Chondrocyte (in vitro differentiated cells): ENCODE results near the gene MEI1. TPM values are rescaled to one million over a fixed set of nuclear protein-coding genes. Genes with fewer than 3 reads are reported as not detected.

Experiments used
- DNase-seq: peaks from one replicate; pipeline ENCODE4 v3.0.0; 2021; ENCODE audit warnings: mixed read lengths, low spot score
- H3K27ac Mint-ChIP-seq: one replicate; pipeline ENCODE4 v1.8.0; 2021; ENCODE audit warnings: mild to moderate bottlenecking, moderate library complexity, mixed read lengths; ENCODE audit not compliant: unreplicated experiment
- H3K27me3 Mint-ChIP-seq: 2 replicates; pipeline ENCODE4 v1.8.0; 2021; ENCODE audit warnings: low read depth, mixed read lengths
- H3K36me3 Mint-ChIP-seq: 2 replicates; pipeline ENCODE4 v1.8.0; 2021; ENCODE audit warnings: low read depth, mixed read lengths
- H3K4me1 Mint-ChIP-seq: 2 replicates; pipeline ENCODE4 v1.8.0; 2021; ENCODE audit warnings: low read depth, mild to moderate bottlenecking, mixed read lengths
- H3K4me3 Mint-ChIP-seq: one replicate; pipeline ENCODE4 v1.8.0; 2021; ENCODE audit warnings: mild to moderate bottlenecking, moderate library complexity, mixed read lengths; ENCODE audit not compliant: unreplicated experiment
- H3K9me3 Mint-ChIP-seq: 2 replicates; pipeline ENCODE4 v1.8.0; 2021; ENCODE audit warnings: low read depth, mixed read lengths
- total RNA-seq: library from RNA; stranded (reverse); gene quantifications from 3 replicates; pipeline ENCODE4 v1.2.1, GENCODE V29; 2021
- TF ChIP-seq, protein P1 (sequence below): fragments of 200-600 bp; sonication (generic); IDR thresholded peaks from 2 replicates; pipeline ENCODE4 v1.5.0; 2021; ENCODE audit warnings: antibody characterized with exemption, mild to moderate bottlenecking, moderate library complexity

Gene MEI1
- total RNA-seq, 1 donor from 2014 or later, result 0.40 TPM

DNA sequence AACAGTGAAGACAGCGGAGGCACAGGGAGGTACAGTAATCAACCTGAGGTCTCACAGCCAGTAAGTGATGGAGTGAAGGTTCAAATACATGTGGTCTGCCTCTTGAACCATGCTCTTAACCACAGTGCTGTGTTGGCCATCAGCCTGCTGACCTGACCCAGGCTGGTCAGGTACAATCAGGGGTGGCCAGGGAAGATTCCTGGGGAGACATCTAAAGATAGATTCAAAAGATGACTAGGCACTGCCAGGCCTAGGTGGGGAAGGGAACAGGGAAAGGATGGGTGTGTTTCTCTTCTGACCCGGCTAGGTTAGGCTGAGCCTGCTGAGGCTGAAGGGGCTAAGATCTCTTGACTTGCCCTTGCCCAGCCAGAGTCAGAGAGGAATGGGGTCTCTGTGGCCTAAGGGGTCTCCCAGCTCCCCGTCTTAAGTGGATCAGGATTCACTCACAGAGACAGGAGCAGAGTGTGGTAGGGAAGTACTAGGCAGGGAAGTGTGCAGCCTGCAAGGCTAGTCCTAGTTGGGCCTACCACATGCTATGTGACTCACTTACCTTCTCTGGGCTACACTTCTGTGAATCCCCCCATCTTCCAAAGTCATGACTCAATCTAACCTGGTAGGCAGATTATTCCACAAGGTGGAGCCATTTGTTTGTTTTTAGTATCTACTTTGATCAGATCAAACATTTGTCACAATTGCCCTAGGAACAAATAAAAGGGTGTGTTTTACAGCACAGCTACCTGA, 123.2 kb downstream of the MEI1 start:
- TF ChIP-seq, protein P1, sequence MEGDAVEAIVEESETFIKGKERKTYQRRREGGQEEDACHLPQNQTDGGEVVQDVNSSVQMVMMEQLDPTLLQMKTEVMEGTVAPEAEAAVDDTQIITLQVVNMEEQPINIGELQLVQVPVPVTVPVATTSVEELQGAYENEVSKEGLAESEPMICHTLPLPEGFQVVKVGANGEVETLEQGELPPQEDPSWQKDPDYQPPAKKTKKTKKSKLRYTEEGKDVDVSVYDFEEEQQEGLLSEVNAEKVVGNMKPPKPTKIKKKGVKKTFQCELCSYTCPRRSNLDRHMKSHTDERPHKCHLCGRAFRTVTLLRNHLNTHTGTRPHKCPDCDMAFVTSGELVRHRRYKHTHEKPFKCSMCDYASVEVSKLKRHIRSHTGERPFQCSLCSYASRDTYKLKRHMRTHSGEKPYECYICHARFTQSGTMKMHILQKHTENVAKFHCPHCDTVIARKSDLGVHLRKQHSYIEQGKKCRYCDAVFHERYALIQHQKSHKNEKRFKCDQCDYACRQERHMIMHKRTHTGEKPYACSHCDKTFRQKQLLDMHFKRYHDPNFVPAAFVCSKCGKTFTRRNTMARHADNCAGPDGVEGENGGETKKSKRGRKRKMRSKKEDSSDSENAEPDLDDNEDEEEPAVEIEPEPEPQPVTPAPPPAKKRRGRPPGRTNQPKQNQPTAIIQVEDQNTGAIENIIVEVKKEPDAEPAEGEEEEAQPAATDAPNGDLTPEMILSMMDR, result peak; percentile 81
- no peaks in the 10 kb centered on the region for H3K27me3 Mint-ChIP-seq
- no peaks in the 10 kb centered on the region for H3K9me3 Mint-ChIP-seq
- peaks cover 2% of the 10 kb centered on the region for H3K36me3 Mint-ChIP-seq
- no peak overlapping the region for H3K4me3 Mint-ChIP-seq
- H3K4me1 Mint-ChIP-seq, result peaks cover 36% of the 10 kb centered on the region
- peak; percentile 18 for DNase-seq
- no peak overlapping the region for H3K27ac Mint-ChIP-seq

DNA sequence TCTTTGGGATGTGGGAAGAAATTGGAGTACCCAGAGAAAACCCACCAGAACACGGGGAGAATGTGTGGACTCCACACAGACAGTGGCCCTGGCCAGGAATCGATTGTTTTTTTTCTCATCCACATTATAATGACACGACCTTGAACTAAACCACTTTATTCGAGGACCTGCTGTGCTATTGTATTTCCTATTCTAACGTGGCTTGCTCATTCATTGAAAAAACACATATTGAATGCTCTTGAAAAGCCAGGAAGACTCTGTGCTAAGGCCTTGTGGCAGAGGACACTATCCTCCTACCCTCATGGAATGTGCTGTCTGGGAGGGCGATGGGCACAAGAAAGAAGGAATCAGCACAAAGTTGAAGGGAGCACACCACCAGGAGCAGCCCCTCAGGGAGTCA, 124.5 kb downstream of the MEI1 start:
- H3K36me3 Mint-ChIP-seq, result no peaks in the 10 kb centered on the region
- H3K4me3 Mint-ChIP-seq, result no peak overlapping the region
- no peak for DNase-seq
- peak overlapping the region; percentile 24 for H3K27ac Mint-ChIP-seq
- peaks cover 36% of the 10 kb centered on the region for H3K4me1 Mint-ChIP-seq
- TF ChIP-seq, protein P1, result no peak
- H3K9me3 Mint-ChIP-seq, result no peaks in the 10 kb centered on the region
- no peaks in the 10 kb centered on the region for H3K27me3 Mint-ChIP-seq

DNA sequence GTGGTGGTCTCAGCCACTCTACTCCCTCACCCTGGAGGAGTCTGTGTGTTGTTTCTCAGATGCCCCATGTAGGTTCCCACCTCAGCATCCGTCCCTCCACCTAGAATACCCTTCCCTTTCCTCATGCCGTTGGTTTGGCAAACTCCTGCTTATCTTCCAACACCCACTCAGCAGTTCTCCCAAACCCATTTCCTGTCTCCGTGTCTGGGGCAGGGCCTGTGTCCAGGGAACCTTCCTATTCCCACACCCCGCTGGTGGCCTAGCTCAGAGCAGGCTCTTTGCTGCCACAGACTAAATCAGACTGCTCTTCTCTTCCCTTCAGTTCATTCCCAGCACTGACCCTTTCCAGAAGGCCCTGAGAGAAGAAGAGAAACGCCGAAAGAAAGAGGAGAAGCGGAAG, 126.1 kb downstream of the MEI1 start:
- no peaks in the 10 kb centered on the region for H3K9me3 Mint-ChIP-seq
- no peaks in the 10 kb centered on the region for H3K27me3 Mint-ChIP-seq
- H3K4me1 Mint-ChIP-seq, result peaks cover 36% of the 10 kb centered on the region
- DNase-seq, result peak; percentile 26
- H3K36me3 Mint-ChIP-seq, result no peaks in the 10 kb centered on the region
- H3K27ac Mint-ChIP-seq, result peak overlapping the region; percentile 82
- H3K4me3 Mint-ChIP-seq, result no peak overlapping the region
- TF ChIP-seq, protein P1, result no peak

DNA sequence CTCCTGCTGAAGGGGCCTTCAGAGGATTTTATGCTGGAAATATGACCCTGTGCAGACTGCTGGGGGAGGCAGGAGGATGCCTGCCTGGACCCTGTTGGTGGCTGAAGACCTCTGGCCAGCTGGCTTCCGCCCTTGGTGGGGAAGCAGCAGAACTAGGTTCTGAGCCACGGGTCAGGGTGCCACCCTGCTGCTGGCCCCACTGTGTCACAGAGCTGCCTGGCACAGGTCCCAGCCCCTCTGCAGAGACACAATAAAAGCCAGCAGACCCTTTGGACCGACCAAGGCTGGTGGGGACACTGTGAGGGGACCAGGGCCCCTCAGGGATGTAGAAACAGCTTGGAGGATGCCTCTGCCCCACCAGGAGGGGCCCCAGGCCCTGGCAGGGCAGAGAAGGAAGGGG, 126.7 kb downstream of the MEI1 start:
- Mint-ChIP-seq H3K27ac (no peak overlapping the region), H3K4me3 (no peak overlapping the region), H3K27me3 (no peaks in the 10 kb centered on the region), H3K9me3 (no peaks in the 10 kb centered on the region), H3K36me3 (no peaks in the 10 kb centered on the region), H3K4me1 (peaks cover 37% of the 10 kb centered on the region)
- DNase-seq, result peak; percentile 43
- TF ChIP-seq, protein P1, result no peak

DNA sequence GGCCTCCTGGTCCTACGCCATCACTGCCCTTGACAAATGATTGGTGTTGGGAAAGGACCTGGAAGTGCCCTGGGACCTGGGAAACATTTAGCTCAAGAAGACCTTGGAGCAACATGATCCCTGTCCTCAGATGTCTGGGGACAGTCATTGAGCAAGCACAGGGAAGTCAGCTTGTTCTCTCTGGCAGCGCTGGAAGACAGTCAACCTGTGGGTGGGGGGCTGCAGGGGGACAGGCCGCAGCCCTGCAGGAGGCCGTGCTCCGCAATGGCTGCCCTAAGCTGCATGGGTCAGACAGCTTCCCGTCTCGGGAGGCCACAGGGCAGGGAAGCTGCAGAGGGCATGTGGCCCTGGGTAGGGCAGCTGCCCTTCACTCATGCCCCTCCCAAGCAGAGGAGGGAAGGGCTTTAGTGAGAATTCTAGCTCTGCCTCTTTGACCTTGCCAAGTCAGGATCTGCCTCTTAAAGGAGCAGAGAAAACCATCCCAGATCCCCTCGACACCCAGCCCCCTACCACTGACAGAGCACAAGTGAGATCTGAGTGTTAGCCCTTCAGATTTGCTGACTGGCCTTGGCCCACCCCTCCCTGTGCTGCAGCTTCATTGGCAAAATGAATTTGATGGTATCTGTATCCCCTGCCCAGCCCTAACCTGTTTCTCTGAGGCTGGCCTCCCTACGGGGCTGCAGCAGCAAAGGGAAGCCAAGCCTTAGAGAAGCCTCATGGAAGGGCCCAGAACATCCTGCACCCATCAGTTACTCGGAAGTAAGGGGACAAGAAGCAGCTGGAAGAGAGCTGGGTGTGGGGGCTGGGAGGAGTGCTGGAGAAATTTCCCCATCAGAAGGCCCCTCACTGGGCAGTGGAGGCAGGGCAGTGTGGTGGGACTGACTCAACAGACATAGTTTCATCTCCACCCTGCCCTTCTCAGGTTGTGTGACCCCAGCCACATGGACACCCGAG, 127.4 kb downstream of the MEI1 start:
- no peaks in the 10 kb centered on the region for H3K36me3 Mint-ChIP-seq
- no peak overlapping the region for H3K4me3 Mint-ChIP-seq

More for the DNA sequence above, 127.4 kb downstream of the MEI1 start:
- no peak overlapping the region for H3K27ac Mint-ChIP-seq
- peaks cover 43% of the 10 kb centered on the region for H3K4me1 Mint-ChIP-seq
- DNase-seq, result peak; percentile 62
- no peaks in the 10 kb centered on the region for H3K27me3 Mint-ChIP-seq
- H3K9me3 Mint-ChIP-seq, result no peaks in the 10 kb centered on the region
- TF ChIP-seq, protein P1, result no peak
